Mucosa of stomach (tissue), 1 donor: Measurements from ENCODE around the gene ADCY3.

Experiments used
- H3K27me3 ChIP-seq: one replicate; pipeline ENCODE4 v1.7.0; 2013; ENCODE audit warnings: mild to moderate bottlenecking, low read length; ENCODE audit not compliant: control insufficient read depth, insufficient read depth
- H3K36me3 ChIP-seq: one replicate; pipeline ENCODE4 v1.7.0; 2013; ENCODE audit warnings: low read length; ENCODE audit not compliant: control insufficient read depth, insufficient read depth
- H3K4me1 ChIP-seq: one replicate; pipeline ENCODE4 v1.7.0; 2013; ENCODE audit warnings: mild to moderate bottlenecking, low read length; ENCODE audit not compliant: control insufficient read depth, insufficient read depth
- H3K4me3 ChIP-seq: one replicate; pipeline ENCODE4 v1.7.0; 2013; ENCODE audit warnings: low read length
- H3K9ac ChIP-seq: one replicate; pipeline ENCODE4 v1.7.0; 2013; ENCODE audit warnings: mild to moderate bottlenecking, low read length, moderate library complexity
- H3K9me3 ChIP-seq: one replicate; pipeline ENCODE4 v1.7.0; 2013; ENCODE audit warnings: mild to moderate bottlenecking, low read length, moderate library complexity; ENCODE audit not compliant: control insufficient read depth
- donor health status: Pancreatic carcinoma.

ADCY3 gene

GRCh38 chr2:24924266-24924665, 4.2 kb upstream of the ADCY3 start:
- H3K9ac ChIP-seq = no peak overlapping the region
- H3K27me3 ChIP-seq = peaks cover 22% of the 10 kb centered on the region
- H3K4me1 ChIP-seq = peaks cover 15% of the 10 kb centered on the region
- no peaks in the 10 kb centered on the region for H3K36me3 ChIP-seq
- H3K9me3 ChIP-seq = no peaks in the 10 kb centered on the region
- H3K4me3 ChIP-seq = no peak overlapping the region

GRCh38 chr2:24923106-24923505, 3.1 kb upstream of the ADCY3 start:
- Histone ChIP-seq H3K36me3 (no peaks in the 10 kb centered on the region), H3K9me3 (no peaks in the 10 kb centered on the region), H3K4me1 (peaks cover 26% of the 10 kb centered on the region), H3K4me3 (no peak overlapping the region), H3K9ac (no peak overlapping the region), H3K27me3 (peaks cover 27% of the 10 kb centered on the region)

GRCh38 chr2:24922556-24922955, 2.5 kb upstream of the ADCY3 start:
- Histone ChIP-seq H3K4me3 (no peak overlapping the region), H3K36me3 (no peaks in the 10 kb centered on the region), H3K9me3 (no peaks in the 10 kb centered on the region), H3K4me1 (peaks cover 26% of the 10 kb centered on the region), H3K27me3 (peaks cover 32% of the 10 kb centered on the region), H3K9ac (no peak overlapping the region)

- H3K9ac ChIP-seq = no peak overlapping the region
- no peaks in the 10 kb centered on the region for H3K36me3 ChIP-seq
- H3K9me3 ChIP-seq = no peaks in the 10 kb centered on the region
- peaks cover 25% of the 10 kb centered on the region for H3K27me3 ChIP-seq
- H3K4me3 ChIP-seq = no peak overlapping the region
- H3K4me1 ChIP-seq = peaks cover 12% of the 10 kb centered on the region
These were observed 888 bp upstream of the ADCY3 start for GRCh38 chr2:24920809-24921441.

GRCh38 chr2:24919506-24920097, 435 bp downstream of the ADCY3 start:
- Histone ChIP-seq H3K4me1 (peaks cover 12% of the 10 kb centered on the region), H3K4me3 (peak overlapping the region; percentile 19), H3K9ac (peak overlapping the region; percentile 53), H3K36me3 (no peaks in the 10 kb centered on the region), H3K27me3 (peaks cover 22% of the 10 kb centered on the region), H3K9me3 (no peaks in the 10 kb centered on the region)

GRCh38 chr2:24919037-24919505, 966 bp downstream of the ADCY3 start:
- Histone ChIP-seq H3K9me3 (no peaks in the 10 kb centered on the region), H3K27me3 (peaks cover 22% of the 10 kb centered on the region), H3K4me3 (peak overlapping the region; percentile 19), H3K36me3 (no peaks in the 10 kb centered on the region), H3K9ac (peak overlapping the region; percentile 53), H3K4me1 (peaks cover 12% of the 10 kb centered on the region)

- H3K4me1 ChIP-seq = peaks cover 12% of the 10 kb centered on the region
- no peaks in the 10 kb centered on the region for H3K36me3 ChIP-seq
- no peaks in the 10 kb centered on the region for H3K9me3 ChIP-seq
- H3K4me3 ChIP-seq = peak overlapping the region; percentile 19
- peak overlapping the region; percentile 53 for H3K9ac ChIP-seq
- peaks cover 22% of the 10 kb centered on the region for H3K27me3 ChIP-seq
These were observed 1.6 kb downstream of the ADCY3 start for GRCh38 chr2:24918326-24919036.

GRCh38 chr2:24917731-24918325, 2.2 kb downstream of the ADCY3 start:
- H3K9me3 ChIP-seq = no peaks in the 10 kb centered on the region
- H3K9ac ChIP-seq = no peak overlapping the region
- H3K4me1 ChIP-seq = peaks cover 12% of the 10 kb centered on the region
- H3K4me3 ChIP-seq = no peak overlapping the region
- no peaks in the 10 kb centered on the region for H3K36me3 ChIP-seq
- H3K27me3 ChIP-seq = peaks cover 22% of the 10 kb centered on the region

- Histone ChIP-seq H3K4me1 (peaks cover 12% of the 10 kb centered on the region), H3K9ac (no peak overlapping the region), H3K27me3 (peaks cover 22% of the 10 kb centered on the region), H3K4me3 (no peak overlapping the region), H3K36me3 (no peaks in the 10 kb centered on the region), H3K9me3 (no peaks in the 10 kb centered on the region)
These were observed 3.0 kb downstream of the ADCY3 start for GRCh38 chr2:24917086-24917485.

GRCh38 chr2:24915796-24916195, 4.2 kb downstream of the ADCY3 start:
- Histone ChIP-seq H3K4me3 (no peak overlapping the region), H3K9me3 (no peaks in the 10 kb centered on the region), H3K36me3 (no peaks in the 10 kb centered on the region), H3K9ac (no peak overlapping the region), H3K27me3 (peaks cover 18% of the 10 kb centered on the region), H3K4me1 (peaks cover 12% of the 10 kb centered on the region)

GRCh38 chr2:24915175-24915574, 4.9 kb downstream of the ADCY3 start:
- no peak overlapping the region for H3K4me3 ChIP-seq
- H3K9ac ChIP-seq = no peak overlapping the region
- no peaks in the 10 kb centered on the region for H3K36me3 ChIP-seq
- no peaks in the 10 kb centered on the region for H3K9me3 ChIP-seq
- H3K4me1 ChIP-seq = peaks cover 12% of the 10 kb centered on the region
- H3K27me3 ChIP-seq = peaks cover 15% of the 10 kb centered on the region

- no peaks in the 10 kb centered on the region for H3K9me3 ChIP-seq
- peaks cover 12% of the 10 kb centered on the region for H3K4me1 ChIP-seq
- peaks cover 15% of the 10 kb centered on the region for H3K27me3 ChIP-seq
- no peak overlapping the region for H3K4me3 ChIP-seq
- no peak overlapping the region for H3K9ac ChIP-seq
- H3K36me3 ChIP-seq = no peaks in the 10 kb centered on the region
These were observed 5.3 kb downstream of the ADCY3 start for GRCh38 chr2:24914713-24915112.
